Measurements from ENCODE around the gene SLC6A11.

GRCh38 chr3:10835406-10835805 is 19.4 kb downstream of the SLC6A11 start:
- TF ChIP-seq CTCF (IDR thresholded peaks at IDR 0.05): no peak
- TF ChIP-seq EP300 (IDR thresholded peaks at IDR 0.05): no peak

Data from tibial nerve (tissue), 4 donors.